Measurements from ENCODE around the gene CUL3. TPM values are rescaled to one million over a fixed set of nuclear protein-coding genes. Genes with fewer than 3 reads are reported as not detected.

The CUL3 gene
- total and polyA plus RNA-seq, 2 donors, result 50.2 to 129 TPM

DNA sequence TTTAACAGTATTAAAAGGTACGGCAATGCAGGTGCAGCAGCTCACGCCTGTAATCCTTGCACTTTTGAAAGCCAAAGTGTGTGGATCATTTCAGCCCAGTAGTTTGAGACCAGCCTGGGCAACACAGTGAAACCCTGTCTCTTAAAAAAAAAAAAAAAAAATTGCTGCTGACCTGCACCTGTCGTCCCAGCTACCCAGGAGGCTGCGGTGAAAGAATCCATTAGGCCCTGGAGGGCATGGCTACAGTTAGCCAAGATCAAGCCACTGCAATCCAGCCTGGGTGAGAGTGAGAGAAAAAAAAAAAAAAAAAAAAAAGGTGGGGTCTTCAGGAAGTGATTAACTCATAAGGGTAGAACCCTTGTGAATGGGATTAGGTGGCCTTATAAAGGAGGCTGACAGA lies 12.8 kb downstream of the CUL3 start:
- Histone ChIP-seq H3K4me3 (ENCODE audit: low read depth, low read length) (no peak overlapping the region), H3K27ac (ENCODE audit: low read depth) (no peak overlapping the region), H3K4me1 (ENCODE audit: insufficient read depth) (peaks cover 2% of the 10 kb centered on the region), H3K36me3 (ENCODE audit: insufficient read depth) (no peaks in the 10 kb centered on the region)
- no peak for DNase-seq (ENCODE audit: extremely low spot score)
- 89% methylated on average over 4 of the region's 4 CpGs for WGBS

DNA sequence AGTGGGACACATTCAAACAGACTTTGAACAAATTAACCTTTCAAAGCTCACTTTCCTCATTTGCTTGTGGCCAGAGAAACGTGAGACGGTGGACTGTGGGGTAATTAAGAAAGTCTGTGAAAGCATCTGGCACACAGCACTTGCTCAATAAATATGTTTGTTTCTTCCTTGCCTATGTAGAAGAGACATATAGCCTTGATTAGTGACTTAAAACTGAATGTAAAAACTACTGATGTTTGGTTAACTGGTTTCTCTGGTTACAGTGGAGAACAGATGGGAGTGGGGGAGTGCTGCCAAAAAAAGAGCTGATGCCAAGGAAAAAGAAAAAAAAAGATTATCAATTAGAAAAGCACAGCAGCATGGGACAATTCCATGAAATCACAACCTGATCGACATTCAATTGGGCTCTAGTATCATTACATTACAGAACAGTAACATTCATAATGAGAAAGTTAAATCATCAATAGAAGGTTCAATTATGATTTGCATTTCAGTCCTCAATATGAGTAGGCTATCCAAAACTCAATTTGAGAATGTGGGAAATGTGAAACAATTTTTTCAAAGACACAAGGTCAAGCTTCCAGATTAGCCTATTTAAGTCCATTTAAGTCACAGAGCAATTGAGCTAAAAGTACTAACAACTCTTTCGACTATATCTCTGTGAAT lies 14.7 kb downstream of the CUL3 start:
- 57% methylated on average over 4 of the region's 4 CpGs for WGBS
- DNase-seq (ENCODE audit: extremely low spot score), result no peak
- H3K27ac ChIP-seq (ENCODE audit: low read depth), result no peak overlapping the region
- peaks cover 3% of the 10 kb centered on the region for H3K36me3 ChIP-seq (ENCODE audit: insufficient read depth)
- no peaks in the 10 kb centered on the region for H3K4me1 ChIP-seq (ENCODE audit: insufficient read depth)
- H3K4me3 ChIP-seq (ENCODE audit: low read depth, low read length), result no peak overlapping the region

DNA sequence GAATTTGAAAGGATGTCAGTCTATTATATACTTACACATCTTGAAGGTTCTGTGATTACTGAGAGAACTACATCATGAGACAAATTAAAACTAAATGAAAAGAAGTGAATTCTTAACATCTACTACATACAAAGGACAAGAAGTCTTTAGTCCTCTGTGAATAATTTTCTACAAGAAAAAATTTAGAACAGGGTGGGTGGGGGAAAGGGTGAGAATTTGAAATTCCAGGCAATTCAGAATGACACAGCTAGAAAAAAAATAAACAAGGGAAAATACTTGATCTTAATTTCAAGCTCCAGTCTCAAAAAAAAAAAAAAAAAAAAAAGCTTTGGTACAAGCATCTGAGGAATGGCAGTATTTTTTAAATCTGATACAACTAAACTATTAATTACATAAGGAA lies 15.5 kb downstream of the CUL3 start:
- Histone ChIP-seq H3K27ac (ENCODE audit: low read depth) (no peak overlapping the region), H3K4me3 (ENCODE audit: low read depth, low read length) (no peak overlapping the region), H3K4me1 (ENCODE audit: insufficient read depth) (peaks cover 2% of the 10 kb centered on the region), H3K36me3 (ENCODE audit: insufficient read depth) (peaks cover 3% of the 10 kb centered on the region)
- DNase-seq (ENCODE audit: extremely low spot score), result no peak

DNA sequence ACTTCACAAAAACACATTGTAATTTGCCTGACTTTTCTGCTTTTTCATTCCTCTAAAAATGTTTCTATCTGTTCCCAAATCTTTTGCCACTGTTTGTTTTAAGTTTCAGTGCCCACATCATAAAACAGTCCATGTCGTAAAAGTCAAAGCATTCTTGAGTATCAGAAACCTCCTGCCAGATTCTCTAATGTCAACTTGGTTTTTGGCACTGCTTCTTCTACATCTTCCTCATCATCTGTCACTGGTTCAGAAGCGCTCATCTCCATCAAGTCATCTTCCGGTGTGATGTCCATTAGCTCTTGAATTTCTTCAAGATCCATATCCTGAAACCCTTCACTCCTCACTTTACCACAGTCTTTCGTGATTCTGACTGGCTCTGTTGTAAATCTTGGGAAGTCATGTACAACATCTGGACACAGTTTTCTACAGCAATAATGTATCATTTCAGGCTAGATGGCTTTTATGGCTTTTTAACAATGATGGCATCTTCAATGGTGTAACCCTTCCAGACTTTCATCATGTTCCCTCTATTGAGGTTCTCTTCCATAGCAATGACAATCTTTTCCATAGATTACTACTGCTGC lies 19.6 kb downstream of the CUL3 start:
- 78% methylated on average over 4 of the region's 4 CpGs for WGBS

DNA sequence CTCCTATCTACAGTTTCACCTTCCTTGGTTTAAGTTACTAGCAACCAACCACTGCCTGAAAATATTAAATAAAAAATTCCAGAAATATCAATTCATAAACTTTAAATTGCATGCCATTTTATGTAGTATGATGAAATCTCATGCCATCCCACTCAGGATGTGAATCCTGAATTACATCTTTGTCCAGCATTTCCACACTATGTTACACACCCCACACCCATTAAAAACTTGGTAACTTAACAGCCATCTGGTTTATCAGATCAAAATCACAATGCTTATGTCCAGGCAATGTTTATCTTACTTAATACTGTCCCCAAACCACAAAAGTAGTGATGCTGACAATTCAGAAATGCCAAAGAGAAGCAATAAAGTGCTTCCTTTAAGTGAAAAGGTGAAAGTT lies 21.6 kb downstream of the CUL3 start:
- Histone ChIP-seq H3K4me3 (ENCODE audit: low read depth, low read length) (no peak overlapping the region), H3K4me1 (ENCODE audit: insufficient read depth) (peaks cover 3% of the 10 kb centered on the region), H3K27ac (ENCODE audit: low read depth) (no peak overlapping the region), H3K36me3 (ENCODE audit: insufficient read depth) (peaks cover 3% of the 10 kb centered on the region)
- DNase-seq (ENCODE audit: extremely low spot score), result no peak

More for the DNA sequence above, 19.6 kb downstream of the CUL3 start:
- H3K4me1 ChIP-seq (ENCODE audit: insufficient read depth), result peaks cover 3% of the 10 kb centered on the region
- no peak overlapping the region for H3K4me3 ChIP-seq (ENCODE audit: low read depth, low read length)
- H3K27ac ChIP-seq (ENCODE audit: low read depth), result no peak overlapping the region
- H3K36me3 ChIP-seq (ENCODE audit: insufficient read depth), result peaks cover 3% of the 10 kb centered on the region
- no peak for DNase-seq (ENCODE audit: extremely low spot score)

DNA sequence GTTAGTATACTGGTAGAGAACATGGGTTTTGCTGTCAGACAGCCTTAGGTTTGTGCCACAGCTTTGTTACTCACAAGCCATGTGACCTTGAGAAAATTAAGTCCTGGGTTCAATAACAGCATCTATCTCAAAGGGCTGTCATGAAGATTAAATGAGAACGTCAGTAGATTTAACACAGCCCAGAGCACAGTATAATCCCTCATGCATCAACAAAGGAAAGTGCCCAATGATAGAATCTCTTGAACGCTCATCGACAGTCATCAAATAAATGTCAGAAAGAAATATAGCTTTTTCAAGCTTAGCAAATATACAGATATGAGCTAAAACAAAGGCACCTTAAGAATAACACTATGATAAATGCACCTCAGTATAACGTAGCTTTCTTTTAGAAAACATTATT lies 22.3 kb downstream of the CUL3 start:
- 38% methylated on average over 4 of the region's 4 CpGs for WGBS
- Histone ChIP-seq H3K4me1 (ENCODE audit: insufficient read depth) (peaks cover 3% of the 10 kb centered on the region), H3K4me3 (ENCODE audit: low read depth, low read length) (no peak overlapping the region), H3K27ac (ENCODE audit: low read depth) (no peak overlapping the region), H3K36me3 (ENCODE audit: insufficient read depth) (peaks cover 3% of the 10 kb centered on the region)
- DNase-seq (ENCODE audit: extremely low spot score), result no peak

DNA sequence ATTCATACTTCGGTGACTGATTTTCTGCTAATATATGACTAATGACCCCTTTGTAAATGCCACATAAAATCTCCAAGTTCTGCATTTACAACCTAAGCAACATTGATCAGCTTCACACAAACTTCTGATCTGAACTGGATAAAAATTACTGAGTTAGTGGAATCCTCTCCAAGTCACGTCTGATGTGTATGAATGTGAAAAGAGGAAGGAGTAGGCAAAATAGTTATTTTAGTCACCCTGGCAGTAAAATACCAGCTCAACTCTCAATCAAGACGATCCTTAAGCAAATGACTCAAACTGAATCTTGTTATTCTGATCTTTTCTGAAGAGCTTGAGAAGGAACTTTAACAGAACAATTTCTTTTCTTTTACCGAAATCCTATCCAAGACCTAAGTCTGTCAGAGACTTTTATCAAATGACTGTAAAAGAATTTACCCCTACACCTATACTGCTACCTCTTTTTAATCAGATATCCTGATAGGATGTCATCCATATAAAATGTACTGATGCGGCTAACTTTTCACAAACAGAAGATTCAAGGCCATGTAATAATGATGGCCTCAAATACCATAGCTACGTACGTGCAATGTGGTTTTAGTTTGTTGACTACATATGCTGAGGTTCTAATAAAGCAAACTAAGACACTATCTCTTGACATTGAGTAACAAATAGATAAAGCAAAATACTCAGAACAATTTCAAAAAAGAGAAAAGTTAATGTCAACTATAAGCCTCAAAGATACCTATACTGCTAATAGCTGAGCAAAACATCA lies 23.7 kb downstream of the CUL3 start:
- no peaks in the 10 kb centered on the region for H3K36me3 ChIP-seq (ENCODE audit: insufficient read depth)
- H3K4me3 ChIP-seq (ENCODE audit: low read depth, low read length), result no peak overlapping the region
- no peak overlapping the region for H3K27ac ChIP-seq (ENCODE audit: low read depth)
- DNase-seq (ENCODE audit: extremely low spot score), result no peak
- WGBS, result 66% methylated on average over 7 of the region's 7 CpGs
- H3K4me1 ChIP-seq (ENCODE audit: insufficient read depth), result peaks cover 3% of the 10 kb centered on the region

DNA sequence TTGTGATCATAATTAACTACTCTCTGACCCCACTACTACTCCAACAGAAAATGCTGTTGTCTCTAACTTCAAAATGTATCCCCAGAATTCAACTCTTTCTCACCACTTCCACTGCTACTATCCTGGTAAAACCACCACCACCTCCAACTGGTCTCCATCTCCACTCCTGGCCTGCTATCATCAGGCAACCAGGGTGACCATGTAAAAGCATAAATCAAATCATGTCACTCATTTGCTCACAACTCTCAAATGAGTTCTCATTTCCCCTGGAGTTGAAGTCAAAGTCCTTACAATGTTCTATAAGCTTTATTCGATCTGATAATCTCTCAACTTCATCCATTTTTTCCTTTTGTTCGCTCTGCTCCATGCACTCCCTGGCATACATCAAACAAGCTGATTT lies 24.6 kb downstream of the CUL3 start:
- 97% methylated on average over 2 of the region's 2 CpGs for WGBS
- DNase-seq (ENCODE audit: extremely low spot score), result no peak
- H3K27ac ChIP-seq (ENCODE audit: low read depth), result no peak overlapping the region
- peaks cover 3% of the 10 kb centered on the region for H3K4me1 ChIP-seq (ENCODE audit: insufficient read depth)
- H3K36me3 ChIP-seq (ENCODE audit: insufficient read depth), result no peaks in the 10 kb centered on the region
- H3K4me3 ChIP-seq (ENCODE audit: low read depth, low read length), result no peak overlapping the region

DNA sequence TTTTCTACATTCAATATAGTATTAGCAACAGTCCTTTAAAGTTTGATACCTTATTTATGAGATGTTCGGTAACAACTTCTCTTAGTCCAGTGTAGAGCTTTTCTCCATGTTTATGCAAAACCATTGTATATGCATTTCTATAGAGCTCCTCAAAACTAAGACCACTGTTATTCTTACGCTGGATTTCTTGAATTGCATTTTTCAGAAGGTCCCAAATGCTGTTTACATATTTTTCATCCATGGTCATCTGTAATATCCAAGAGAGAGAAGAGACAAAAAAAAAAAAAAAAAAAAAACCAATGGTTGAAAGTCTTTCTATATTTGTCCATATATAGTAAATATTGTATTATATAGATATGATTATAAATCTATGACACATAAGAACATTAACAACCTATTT lies 27.6 kb downstream of the CUL3 start:
- WGBS, result 61% methylated on average over 2 of the region's 2 CpGs
- H3K4me3 ChIP-seq (ENCODE audit: low read depth, low read length), result no peak overlapping the region
- no peak overlapping the region for H3K27ac ChIP-seq (ENCODE audit: low read depth)
- DNase-seq (ENCODE audit: extremely low spot score), result no peak
- no peaks in the 10 kb centered on the region for H3K36me3 ChIP-seq (ENCODE audit: insufficient read depth)
- peaks cover 1% of the 10 kb centered on the region for H3K4me1 ChIP-seq (ENCODE audit: insufficient read depth)

DNA sequence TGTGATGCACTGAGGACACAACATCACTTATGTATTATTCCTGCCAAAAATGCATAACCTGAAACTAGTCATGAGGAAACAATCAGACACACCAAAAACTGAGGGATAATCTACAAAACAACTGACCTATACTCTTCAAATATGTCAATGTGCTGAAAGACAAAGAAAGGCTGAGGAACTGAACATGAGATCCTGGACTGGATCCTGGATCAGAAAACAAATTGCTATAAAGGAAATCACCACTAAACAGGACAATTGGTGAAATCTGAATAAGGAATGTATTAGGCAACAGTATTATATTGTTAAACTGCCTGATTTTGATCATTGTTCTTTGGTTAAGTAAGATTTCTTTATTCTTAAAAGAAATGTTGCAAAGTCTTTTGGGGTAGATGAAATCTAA lies 28.8 kb downstream of the CUL3 start:
- Histone ChIP-seq H3K4me3 (ENCODE audit: low read depth, low read length) (no peak overlapping the region), H3K27ac (ENCODE audit: low read depth) (no peak overlapping the region), H3K36me3 (ENCODE audit: insufficient read depth) (no peaks in the 10 kb centered on the region), H3K4me1 (ENCODE audit: insufficient read depth) (peaks cover 1% of the 10 kb centered on the region)
- no peak for DNase-seq (ENCODE audit: extremely low spot score)

DNA sequence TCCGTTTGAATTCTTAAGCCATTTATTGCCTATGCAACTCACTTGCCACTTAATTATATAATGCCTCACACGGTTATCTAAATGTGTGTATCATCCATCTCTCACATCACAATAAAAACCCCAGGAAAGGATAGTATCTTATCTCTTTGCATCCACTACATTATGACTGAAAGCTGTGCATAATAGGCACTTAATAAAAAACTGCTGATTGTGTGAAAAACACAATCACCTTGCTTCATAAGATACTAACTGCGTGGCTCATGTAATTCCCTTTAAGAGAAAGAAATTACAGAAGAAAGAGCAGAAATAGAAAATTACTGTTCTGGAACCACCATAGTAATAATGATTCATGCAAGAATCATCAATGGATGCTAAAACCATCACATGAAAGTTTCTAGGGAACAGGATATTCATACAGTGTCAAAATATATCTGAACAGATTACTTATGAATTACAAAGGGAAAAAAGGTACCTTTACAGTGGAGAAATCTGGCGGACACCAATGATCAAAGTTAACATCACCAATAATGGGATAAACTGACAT lies 29.3 kb downstream of the CUL3 start:
- H3K27ac ChIP-seq (ENCODE audit: low read depth), result no peak overlapping the region
- 85% methylated on average over 4 of the region's 4 CpGs for WGBS
- peaks cover 1% of the 10 kb centered on the region for H3K4me1 ChIP-seq (ENCODE audit: insufficient read depth)
- H3K36me3 ChIP-seq (ENCODE audit: insufficient read depth), result no peaks in the 10 kb centered on the region
- no peak for DNase-seq (ENCODE audit: extremely low spot score)
- no peak overlapping the region for H3K4me3 ChIP-seq (ENCODE audit: low read depth, low read length)

DNA sequence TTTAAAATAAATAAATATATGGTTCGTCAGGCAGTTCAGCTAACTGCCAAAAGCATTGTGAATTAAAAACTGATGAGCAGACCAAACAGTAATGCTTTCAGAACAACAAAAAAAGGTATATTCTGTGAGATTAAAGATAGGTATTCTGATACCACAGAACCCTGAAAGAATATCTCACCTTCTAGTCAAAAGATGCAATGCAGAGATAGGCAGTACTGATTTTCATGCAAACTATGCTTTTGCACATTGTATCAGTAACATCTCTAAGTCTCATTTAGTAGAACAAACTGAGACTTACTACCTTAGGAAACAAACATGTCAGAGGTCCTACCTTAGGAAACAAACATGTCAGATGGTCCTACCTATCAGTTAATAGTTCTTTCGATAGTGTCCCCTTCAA lies 32.4 kb downstream of the CUL3 start:
- no peak overlapping the region for H3K27ac ChIP-seq (ENCODE audit: low read depth)
- no peak for DNase-seq (ENCODE audit: extremely low spot score)
- WGBS, result 91% methylated on average over 2 of the region's 2 CpGs
- H3K36me3 ChIP-seq (ENCODE audit: insufficient read depth), result no peaks in the 10 kb centered on the region
- no peak overlapping the region for H3K4me3 ChIP-seq (ENCODE audit: low read depth, low read length)
- H3K4me1 ChIP-seq (ENCODE audit: insufficient read depth), result peaks cover 1% of the 10 kb centered on the region

DNA sequence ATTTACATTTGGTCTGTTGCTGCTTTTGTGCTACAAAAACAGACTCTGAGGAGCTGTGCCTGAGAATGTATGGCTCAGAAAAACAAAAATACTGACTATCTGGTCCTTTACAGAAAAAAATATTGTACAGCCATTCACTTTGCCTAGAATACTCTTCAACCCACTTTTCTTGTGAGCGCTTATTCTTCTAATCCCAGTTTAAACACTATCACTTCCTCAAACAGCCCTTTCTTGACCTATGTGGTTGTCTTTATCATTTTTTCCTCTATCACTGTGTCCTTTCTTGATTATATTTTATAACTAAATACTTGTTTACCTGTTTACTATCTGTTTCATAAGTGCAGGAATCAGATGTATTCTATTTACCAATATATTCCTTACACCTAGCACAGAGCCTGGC lies 33.5 kb downstream of the CUL3 start:
- Histone ChIP-seq H3K4me3 (ENCODE audit: low read depth, low read length) (no peak overlapping the region), H3K36me3 (ENCODE audit: insufficient read depth) (no peaks in the 10 kb centered on the region), H3K27ac (ENCODE audit: low read depth) (no peak overlapping the region), H3K4me1 (ENCODE audit: insufficient read depth) (peaks cover 1% of the 10 kb centered on the region)
- DNase-seq (ENCODE audit: extremely low spot score), result no peak
- 95% methylated on average over 1 of the region's 1 CpG for WGBS

DNA sequence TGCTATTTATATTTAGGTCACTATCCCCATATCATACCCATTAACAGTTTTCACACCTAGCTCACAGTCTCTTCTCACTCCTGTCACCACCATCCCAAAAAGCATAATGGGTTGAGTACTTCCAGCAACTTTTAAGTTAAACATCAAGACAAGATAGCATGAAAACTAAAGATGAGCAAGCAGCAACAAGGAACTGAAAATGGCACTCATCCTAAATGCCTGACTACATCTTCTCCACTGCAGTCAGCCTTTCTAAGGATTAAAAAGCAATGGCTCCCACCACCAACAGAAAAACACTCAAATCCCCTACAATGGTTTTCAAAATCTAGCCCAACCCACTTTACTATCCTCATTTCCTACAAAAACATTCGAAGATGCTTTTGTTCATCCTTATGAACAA lies 38.2 kb downstream of the CUL3 start:
- Histone ChIP-seq H3K36me3 (ENCODE audit: insufficient read depth) (no peaks in the 10 kb centered on the region), H3K4me3 (ENCODE audit: low read depth, low read length) (no peak overlapping the region), H3K27ac (ENCODE audit: low read depth) (no peak overlapping the region), H3K4me1 (ENCODE audit: insufficient read depth) (no peaks in the 10 kb centered on the region)
- no peak for DNase-seq (ENCODE audit: extremely low spot score)
- WGBS, result 99% methylated on average over 1 of the region's 1 CpG
